BJ (cell line): ENCODE results near the gene TECRL. TPM values are rescaled to one million over a fixed set of nuclear protein-coding genes. Genes with fewer than 3 reads are reported as not detected.

ENCODE experiments used
- CTCF ChIA-PET: fragments of 350-600 bp; formaldehyde crosslinking; extraction: SDS; loops from one replicate; lab custom pipeline; 2021; ENCODE audit warnings: antibody characterized with exemption, inconsistent platforms; lab: Yijun Ruan, JAX
- POLR2A ChIA-PET: fragments of 300-600 bp; sonication (Branson Sonifier 250); formaldehyde crosslinking; extraction: SDS; loops from one replicate; lab custom pipeline; 2021; ENCODE audit warnings: antibody characterized with exemption; lab: Charles Lee
- DNase-seq: peaks from one replicate; pipeline ENCODE4 v3.0.0-alpha.2; 2011; ENCODE audit warnings: low read depth
- H3K27me3 ChIP-seq: 2 replicates; pipeline ENCODE4 v1.6.0; 2011; ENCODE audit warnings: low read length; ENCODE audit not compliant: control insufficient read depth, insufficient read depth
- H3K36me3 ChIP-seq: 2 replicates; pipeline ENCODE4 v1.5.1; 2011; ENCODE audit warnings: low read length; ENCODE audit not compliant: control insufficient read depth, insufficient read depth
- H3K4me3 ChIP-seq: 2 replicates; pipeline ENCODE4 v1.5.1; 2011; ENCODE audit warnings: low read depth, mild to moderate bottlenecking, control low read depth, low read length
- polyA plus RNA-seq: library from polyadenylated mRNA; depleted of rRNA; stranded (reverse); fragments of >200 nt; gene quantifications from 2 replicates; pipeline ENCODE4 v1.2.3, GENCODE V29; 2011
- TF ChIP-seq, protein P1 (sequence below): IDR thresholded peaks from 2 replicates; pipeline ENCODE4 v1.5.1; 2011; ENCODE audit warnings: low read depth, mild to moderate bottlenecking, control low read depth, inconsistent platforms, low read length, moderate library complexity; ENCODE audit not compliant: insufficient read depth

The TECRL gene
- polyA plus RNA-seq, 1 experiment: not detected

DNA sequence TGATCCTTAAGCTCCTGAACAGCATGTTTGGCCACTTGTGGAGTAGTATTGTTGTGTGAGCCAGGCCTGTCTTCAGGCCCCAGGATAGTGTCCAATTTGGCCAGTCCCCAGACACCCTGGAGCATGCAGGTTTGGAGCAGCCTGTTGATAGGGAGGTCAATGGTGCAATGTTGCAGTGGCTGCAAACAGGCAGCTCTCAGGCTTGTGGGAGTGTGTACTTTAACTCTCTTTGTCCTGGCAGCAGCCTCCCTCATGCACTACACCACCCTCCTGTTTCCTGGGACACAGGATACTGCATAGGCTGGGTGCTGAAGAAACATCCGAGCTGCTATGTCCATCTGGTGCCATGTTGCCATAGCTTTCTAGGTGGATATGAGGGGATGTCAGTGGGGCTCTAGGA lies 24.0 kb downstream of the TECRL start:
- TF ChIP-seq, protein P1, sequence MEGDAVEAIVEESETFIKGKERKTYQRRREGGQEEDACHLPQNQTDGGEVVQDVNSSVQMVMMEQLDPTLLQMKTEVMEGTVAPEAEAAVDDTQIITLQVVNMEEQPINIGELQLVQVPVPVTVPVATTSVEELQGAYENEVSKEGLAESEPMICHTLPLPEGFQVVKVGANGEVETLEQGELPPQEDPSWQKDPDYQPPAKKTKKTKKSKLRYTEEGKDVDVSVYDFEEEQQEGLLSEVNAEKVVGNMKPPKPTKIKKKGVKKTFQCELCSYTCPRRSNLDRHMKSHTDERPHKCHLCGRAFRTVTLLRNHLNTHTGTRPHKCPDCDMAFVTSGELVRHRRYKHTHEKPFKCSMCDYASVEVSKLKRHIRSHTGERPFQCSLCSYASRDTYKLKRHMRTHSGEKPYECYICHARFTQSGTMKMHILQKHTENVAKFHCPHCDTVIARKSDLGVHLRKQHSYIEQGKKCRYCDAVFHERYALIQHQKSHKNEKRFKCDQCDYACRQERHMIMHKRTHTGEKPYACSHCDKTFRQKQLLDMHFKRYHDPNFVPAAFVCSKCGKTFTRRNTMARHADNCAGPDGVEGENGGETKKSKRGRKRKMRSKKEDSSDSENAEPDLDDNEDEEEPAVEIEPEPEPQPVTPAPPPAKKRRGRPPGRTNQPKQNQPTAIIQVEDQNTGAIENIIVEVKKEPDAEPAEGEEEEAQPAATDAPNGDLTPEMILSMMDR: no peak
- POLR2A ChIA-PET: no interaction called here
- Histone ChIP-seq H3K27me3 (no peaks in the 10 kb centered on the region), H3K36me3 (no peaks in the 10 kb centered on the region), H3K4me3 (no peak overlapping the region)
- DNase-seq: no peak
- CTCF ChIA-PET: no interaction called here

DNA sequence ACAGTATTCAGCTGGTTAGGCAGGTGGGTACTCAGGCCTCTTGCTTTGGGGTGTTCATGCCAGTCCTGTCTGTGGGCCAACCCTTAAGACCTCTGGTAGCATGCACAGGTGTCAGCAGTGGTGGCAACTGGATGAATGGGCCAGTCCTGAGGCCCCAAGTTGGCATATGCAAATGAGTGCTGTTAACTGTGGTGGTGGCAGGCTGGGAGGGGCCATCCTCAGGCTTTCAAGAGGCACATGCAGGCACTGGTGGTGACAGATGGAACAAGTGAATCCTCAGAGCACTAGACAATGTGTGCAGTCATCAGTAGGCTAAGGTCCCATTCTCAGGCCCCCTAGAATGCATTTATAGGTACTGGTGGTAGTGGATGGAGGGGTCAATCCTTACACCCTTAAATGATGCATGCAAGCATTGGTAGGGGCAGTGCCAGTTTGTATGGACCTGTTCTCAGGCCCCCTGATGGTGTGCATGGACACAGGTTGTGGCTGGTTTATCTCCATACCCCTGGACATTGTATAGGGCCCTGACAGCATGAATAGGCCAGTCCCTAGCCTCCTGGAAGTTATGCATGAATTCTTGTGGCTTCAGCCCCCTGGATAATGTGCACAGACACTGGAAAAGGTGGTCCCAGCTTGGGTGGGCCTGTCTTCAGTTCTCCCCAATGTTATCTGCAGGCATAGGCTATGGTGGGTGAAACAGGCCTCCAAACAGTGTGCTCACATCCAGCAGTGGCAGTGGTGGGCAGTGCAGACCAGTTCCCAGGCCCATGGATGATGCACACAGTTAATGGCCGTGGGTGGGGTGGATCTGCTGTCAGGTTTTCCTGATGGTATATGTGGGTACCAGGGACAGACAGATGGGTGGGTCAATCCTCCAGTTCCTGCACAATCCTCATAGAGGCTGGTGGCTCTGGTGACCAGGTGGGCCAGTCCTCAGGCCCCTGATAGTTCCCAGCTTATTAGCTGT lies 24.7 kb downstream of the TECRL start:
- DNase-seq: no peak
- ChIA-PET POLR2A (no interaction called here), CTCF (no interaction called here)
- TF ChIP-seq, protein P1: no peak
- H3K27me3 ChIP-seq: no peaks in the 10 kb centered on the region
- no peak overlapping the region for H3K4me3 ChIP-seq
- no peaks in the 10 kb centered on the region for H3K36me3 ChIP-seq

GRCh38 chr4:64368741-64369140 lies 40.5 kb downstream of the TECRL start:
- TF ChIP-seq, protein P1: no peak

DNA sequence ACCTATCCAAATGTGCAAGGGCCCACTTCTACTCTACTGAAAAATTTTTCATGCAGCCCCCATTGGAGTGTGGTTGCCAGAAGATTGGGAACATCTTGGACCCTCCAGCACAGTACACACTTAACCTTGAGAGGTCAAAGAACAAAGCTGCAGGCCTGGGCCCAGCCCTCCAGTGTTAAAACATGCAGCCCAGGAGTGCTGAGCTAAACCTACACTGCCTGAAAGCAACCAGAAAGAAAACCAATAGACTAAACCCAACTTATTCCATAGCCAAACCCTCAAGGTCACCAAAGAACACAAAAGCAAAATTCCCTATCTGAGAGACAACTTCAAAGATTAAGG lies 47.9 kb downstream of the TECRL start:
- TF ChIP-seq, protein P1: no peak
- Histone ChIP-seq H3K36me3 (no peaks in the 10 kb centered on the region), H3K4me3 (no peak overlapping the region), H3K27me3 (no peaks in the 10 kb centered on the region)
- DNase-seq: no peak
- ChIA-PET POLR2A (no interaction called here), CTCF (no interaction called here)

More at GRCh38 chr4:64368741-64369140, 40.5 kb downstream of the TECRL start:
- no peak overlapping the region for H3K4me3 ChIP-seq
- no peaks in the 10 kb centered on the region for H3K27me3 ChIP-seq
- CTCF ChIA-PET: no interaction called here
- no peak for DNase-seq
- H3K36me3 ChIP-seq: no peaks in the 10 kb centered on the region
- POLR2A ChIA-PET: no interaction called here

- ChIA-PET CTCF (no interaction called here), POLR2A (no interaction called here)
- DNase-seq: no peak
These were observed 48.4 kb downstream of the TECRL start for GRCh38 chr4:64360664-64361398.

More at GRCh38 chr4:64360664-64361398, 48.4 kb downstream of the TECRL start:
- no peaks in the 10 kb centered on the region for H3K27me3 ChIP-seq
- H3K36me3 ChIP-seq: no peaks in the 10 kb centered on the region
- TF ChIP-seq, protein P1: no peak
- no peak overlapping the region for H3K4me3 ChIP-seq
